ENCODE results near the gene GPR25. TPM values are rescaled to one million over a fixed set of nuclear protein-coding genes. Genes with fewer than 3 reads are reported as not detected.
A peak's percentile ranks its signal among the peaks of the same experiment; 100 is the strongest.

Gene GPR25
- total RNA-seq, 2 donors from 2014 or later = not detected

GRCh38 chr1:200891774-200892157, 19.0 kb downstream of the GPR25 start:
- Histone ChIP-seq H3K4me1 (ENCODE audit: control insufficient read depth in 1 of 2, low read depth in 2 of 2) (peaks cover 3 to 16% of the 10 kb centered on the region in 2 donors), H3K36me3 (no peaks in the 10 kb centered on the region), H3K4me3 (peak overlapping the region; percentile 76), H3K9me3 (no peaks in the 10 kb centered on the region), H3K27me3 (replicated peaks; ENCODE audit: insufficient read depth) (no peaks in the 10 kb centered on the region), H3K27ac (no peak overlapping the region)
- DNase-seq (ENCODE audit: low spot score) = no peak
- no peak for TF ChIP-seq CTCF (IDR thresholded peaks at IDR 0.05)
- no peak for ATAC-seq (ENCODE audit: insufficient number of reproducible peaks, low FRiP score, low read depth)

- DNase-seq (ENCODE audit: low spot score) (no peak), ATAC-seq (ENCODE audit: insufficient number of reproducible peaks, low FRiP score, low read depth) (no peak)
- H3K27me3 ChIP-seq (replicated peaks; ENCODE audit: insufficient read depth) = no peaks in the 10 kb centered on the region
- TF ChIP-seq CTCF (IDR thresholded peaks at IDR 0.05) = no peak
- no peak overlapping the region for H3K4me3 ChIP-seq
- H3K36me3 ChIP-seq = no peaks in the 10 kb centered on the region
- no peak overlapping the region for H3K27ac ChIP-seq
- no peaks in the 10 kb centered on the region for H3K9me3 ChIP-seq
- H3K4me1 ChIP-seq (ENCODE audit: control insufficient read depth in 1 of 2, low read depth in 2 of 2) = peaks cover 3 to 16% of the 10 kb centered on the region in 2 donors
These were observed 19.8 kb downstream of the GPR25 start for GRCh38 chr1:200892546-200892945.

- DNase-seq (ENCODE audit: low spot score) (no peak), ATAC-seq (ENCODE audit: insufficient number of reproducible peaks, low FRiP score, low read depth) (no peak)
- peaks cover 3 to 16% of the 10 kb centered on the region in 2 donors for H3K4me1 ChIP-seq (ENCODE audit: control insufficient read depth in 1 of 2, low read depth in 2 of 2)
- no peak overlapping the region for H3K27ac ChIP-seq
- no peaks in the 10 kb centered on the region for H3K27me3 ChIP-seq (replicated peaks; ENCODE audit: insufficient read depth)
- TF ChIP-seq CTCF (IDR thresholded peaks at IDR 0.05) = no peak
- H3K9me3 ChIP-seq = no peaks in the 10 kb centered on the region
- no peak overlapping the region for H3K4me3 ChIP-seq
- no peaks in the 10 kb centered on the region for H3K36me3 ChIP-seq
These were observed 20.2 kb downstream of the GPR25 start for GRCh38 chr1:200892958-200893357.

GRCh38 chr1:200893411-200893901, 20.7 kb downstream of the GPR25 start:
- H3K27ac ChIP-seq = no peak overlapping the region
- H3K27me3 ChIP-seq (replicated peaks; ENCODE audit: insufficient read depth) = no peaks in the 10 kb centered on the region
- no peaks in the 10 kb centered on the region for H3K9me3 ChIP-seq
- ATAC-seq (ENCODE audit: insufficient number of reproducible peaks, low FRiP score, low read depth) (no peak), DNase-seq (ENCODE audit: low spot score) (no peak)
- TF ChIP-seq CTCF (IDR thresholded peaks at IDR 0.05) = no peak
- peaks cover 3 to 16% of the 10 kb centered on the region in 2 donors for H3K4me1 ChIP-seq (ENCODE audit: control insufficient read depth in 1 of 2, low read depth in 2 of 2)
- H3K4me3 ChIP-seq = no peak overlapping the region
- no peaks in the 10 kb centered on the region for H3K36me3 ChIP-seq

- Histone ChIP-seq H3K4me3 (no peak within 1 kb of the TSS), H3K27ac (no peak within 1 kb of the TSS), H3K4me1 (ENCODE audit: control insufficient read depth in 1 of 2, low read depth in 2 of 2) (peaks cover 3 to 16% of the 10 kb centered on the region in 2 donors), H3K9me3 (no peaks in the 10 kb centered on the region), H3K36me3 (no peaks in the 10 kb centered on the region), H3K27me3 (replicated peaks; ENCODE audit: insufficient read depth) (no peaks in the 10 kb centered on the region)
- ATAC-seq (ENCODE audit: insufficient number of reproducible peaks, low FRiP score, low read depth) (no peak), DNase-seq (ENCODE audit: low spot score) (no peak)
- TF ChIP-seq CTCF (IDR thresholded peaks at IDR 0.05) = no peak
These were observed 22.1 kb downstream of the GPR25 start, which contains the start of gene INAVA for GRCh38 chr1:200894712-200895442. INAVA (plus strand) TSS chr1:200894900; CDS start chr1:200898401, 3,501 bp downstream.

All from thoracic aorta (tissue), 2 donors.